HG03575 (cell line): ENCODE results near the gene ELF2.
"Not testable (repeated sequence)": the region's sequence is repeated elsewhere in the genome, so short reads cannot be mapped to it uniquely, and the experiment has no call there.

Experiments
- ATAC-seq: cut with Tn5 transposase; IDR thresholded peaks from one replicate; pipeline ENCODE4 v1.9.1; 2021; ENCODE audit not compliant: unreplicated experiment, insufficient number of reproducible peaks, low FRiP score; ENCODE audit errors: extremely low read depth

ELF2 gene

DNA sequence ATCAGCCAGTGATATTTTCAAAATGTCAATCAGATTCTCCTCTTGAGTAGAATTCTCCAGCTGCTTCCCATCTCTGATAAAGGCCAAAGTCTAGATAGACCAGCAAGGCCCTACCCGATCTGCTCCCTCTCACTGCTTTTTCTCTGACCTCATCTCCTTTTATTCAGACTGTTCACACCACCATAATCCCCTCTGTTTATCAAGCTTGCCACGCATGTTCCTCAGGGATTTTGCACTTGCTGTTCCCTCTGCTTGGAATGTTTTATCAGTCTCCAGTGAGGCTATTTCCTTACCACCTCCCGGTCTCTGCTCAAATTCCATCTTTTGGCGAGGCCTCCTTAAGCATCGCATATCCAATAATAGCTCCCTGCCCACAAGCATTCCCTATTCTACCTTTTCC lies 141.4 kb downstream of the ELF2 start:
- ATAC-seq: no peak

GRCh38 chr4:139030614-139031235 lies 146.3 kb downstream of the ELF2 start:
- ATAC-seq: peak; percentile 65

GRCh38 chr4:139029866-139030363 lies 147.1 kb downstream of the ELF2 start:
- ATAC-seq: not testable (repeated sequence)

GRCh38 chr4:139028191-139028661 lies 148.8 kb downstream of the ELF2 start:
- no peak for ATAC-seq

DNA sequence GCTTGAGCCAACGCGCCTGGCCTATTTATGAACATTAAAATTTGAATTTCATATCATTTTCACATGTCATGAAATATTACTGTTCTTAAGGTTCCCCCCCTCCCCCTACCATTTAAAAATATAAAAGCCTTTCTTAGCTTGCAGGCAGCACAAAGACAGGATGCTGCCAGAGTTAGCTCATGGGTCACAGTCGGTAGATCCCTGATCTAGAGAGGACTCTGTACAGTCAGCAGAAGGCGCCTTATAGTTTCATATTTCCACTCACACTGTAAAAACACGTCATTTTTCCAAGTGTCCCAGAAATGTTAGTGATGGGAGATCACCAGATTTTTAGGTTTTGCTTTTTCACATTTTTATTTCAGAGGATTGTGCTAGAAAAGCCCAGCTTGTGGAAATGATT lies 149.2 kb downstream of the ELF2 start:
- ATAC-seq: no peak

DNA sequence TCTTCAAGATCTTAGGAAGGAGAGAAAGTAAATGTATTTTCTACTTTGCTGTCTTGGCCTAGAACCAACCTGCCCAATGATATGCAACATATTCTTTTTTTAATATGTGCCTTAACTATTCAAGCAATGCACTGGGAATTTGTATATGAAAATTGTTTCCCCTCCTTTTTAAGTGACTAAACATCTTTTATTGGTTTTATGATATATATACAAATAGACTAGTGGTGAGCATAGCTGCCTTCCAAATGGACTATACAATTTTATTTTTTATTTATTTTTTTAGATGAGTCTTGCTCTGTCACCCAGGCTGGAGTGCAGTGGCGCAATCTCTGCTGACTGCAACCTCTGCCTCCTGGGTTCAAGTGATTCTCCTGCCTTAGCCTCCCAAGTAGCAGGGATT lies 151.2 kb downstream of the ELF2 start:
- ATAC-seq: no peak

DNA sequence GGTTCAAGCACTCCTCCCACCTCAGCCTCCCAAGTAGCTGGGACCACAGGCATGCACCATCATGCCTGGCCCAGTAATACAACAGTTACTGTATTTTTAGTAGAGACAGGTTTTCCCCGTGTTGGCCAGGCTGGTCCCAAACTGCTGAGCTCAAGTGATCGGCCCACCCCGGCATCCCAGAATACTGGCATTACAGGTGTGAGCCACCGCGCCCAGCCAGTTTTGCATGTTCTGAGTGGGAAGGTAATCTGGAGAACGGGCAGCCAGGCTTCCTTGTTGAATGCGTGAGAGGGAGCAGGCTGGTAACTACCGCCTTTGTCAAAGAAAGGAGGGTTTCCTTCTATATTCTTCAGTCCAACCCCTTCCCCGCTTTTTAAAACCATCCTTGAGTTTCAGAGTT lies 152.3 kb downstream of the ELF2 start:
- ATAC-seq: no peak

- no peak for ATAC-seq
Observed at GRCh38 chr4:139022835-139023234, 154.2 kb downstream of the ELF2 start.

GRCh38 chr4:139021071-139021470 lies 155.9 kb downstream of the ELF2 start:
- not testable (repeated sequence) for ATAC-seq

GRCh38 chr4:139020384-139020783 lies 156.6 kb downstream of the ELF2 start:
- ATAC-seq: no peak

- no peak for ATAC-seq
Observed at GRCh38 chr4:139018971-139019758, 157.9 kb downstream of the ELF2 start.

DNA sequence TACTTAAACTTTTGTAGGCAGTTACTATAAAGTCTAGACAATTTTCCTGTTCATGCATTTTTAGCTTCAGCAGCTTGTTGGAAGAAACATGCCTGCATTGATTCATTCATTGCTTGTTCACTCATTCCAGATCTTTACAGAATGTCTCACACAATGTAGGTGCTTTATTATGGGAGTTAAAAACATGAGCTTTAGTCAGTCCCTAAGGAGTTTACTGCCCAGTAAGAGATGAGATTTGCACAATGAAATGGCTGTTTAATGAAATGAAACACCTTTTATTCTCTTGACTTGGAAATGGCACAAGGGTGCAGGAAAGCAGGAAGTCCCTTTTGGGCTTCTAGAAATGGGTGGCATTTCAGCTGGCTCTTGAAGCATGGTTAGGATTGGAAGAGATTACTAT lies 158.5 kb downstream of the ELF2 start:
- ATAC-seq: no peak

DNA sequence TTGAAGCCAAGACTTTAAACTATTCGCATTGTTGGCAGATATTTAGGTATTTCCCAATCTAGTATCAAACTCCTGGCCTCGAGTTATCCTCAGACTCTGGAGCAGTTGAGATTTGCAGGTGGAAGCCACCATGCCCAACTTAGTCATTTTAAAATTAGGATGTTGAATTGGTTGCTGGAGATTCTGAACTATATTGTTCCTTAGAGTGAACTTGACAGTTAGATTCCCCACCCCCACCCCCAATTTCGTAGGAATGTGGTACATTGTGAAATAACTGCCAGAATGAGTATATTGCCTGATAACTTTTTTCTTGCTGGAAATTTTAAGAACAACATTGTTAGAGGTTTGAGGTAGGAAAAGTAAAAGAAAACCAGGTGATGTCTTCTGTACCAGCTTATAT lies 159.2 kb downstream of the ELF2 start:
- no peak for ATAC-seq

GRCh38 chr4:139015948-139016471 lies 161.0 kb downstream of the ELF2 start:
- no peak for ATAC-seq

- peak; percentile 84 for ATAC-seq
Observed at GRCh38 chr4:139015269-139015947, 161.6 kb downstream of the ELF2 start, which contains the start of gene NOCT. NOCT (plus strand) TSS chr4:139015781; CDS start chr4:139015982, 201 bp downstream.

- ATAC-seq: peak; percentile 0
Observed at GRCh38 chr4:139014371-139015268, 162.4 kb downstream of the ELF2 start.

- ATAC-seq: no peak
Observed at GRCh38 chr4:139011225-139011950, 165.6 kb downstream of the ELF2 start.

- ATAC-seq: no peak
Observed at GRCh38 chr4:139009702-139010101, 167.3 kb downstream of the ELF2 start.
